GM12878 (cell line): Measurements from ENCODE around the gene VEPH1. TPM values are rescaled to one million over a fixed set of nuclear protein-coding genes. Genes with fewer than 3 reads are reported as not detected.

Experiments used
- ATAC-seq: fragments of 200-7000 bp; cut with Tn5 transposase; 3 replicates; pipeline ENCODE4 v1.9.1; 2020; ENCODE audit warnings: mild to moderate bottlenecking, moderate library complexity
- BruUV-seq: library from RNA; stranded (reverse); fragments of 400-500 nt; replicated peaks from 2 replicates; lab custom pipeline; 2021; lab: Mats Ljungman, UMichigan
- CTCF ChIA-PET: fragments of 300-600 bp; sonication (Branson Sonifier 250); formaldehyde crosslinking; extraction: SDS; loops from one replicate; lab custom pipeline; 2021; ENCODE audit warnings: inconsistent platforms; lab: Yijun Ruan, JAX
- POLR2A ChIA-PET: fragments of 350-600 bp; formaldehyde crosslinking; extraction: SDS; loops from one replicate; lab custom pipeline; 2021; ENCODE audit warnings: inconsistent platforms; lab: Charles Lee
- RAD21 ChIA-PET: fragments of 300-600 bp; sonication (Branson Sonifier 250); formaldehyde crosslinking; loops from one replicate; lab custom pipeline; 2023; ENCODE audit warnings: antibody characterized with exemption; ENCODE audit not compliant: unreplicated experiment; lab: Charles Lee
- SMC1A ChIA-PET: fragments of 300-600 bp; sonication (Branson Sonifier 250); formaldehyde crosslinking; loops from one replicate; lab custom pipeline; 2023; ENCODE audit not compliant: unreplicated experiment, uncharacterized antibody; lab: Charles Lee
- DNase-seq: peaks from one replicate; pipeline ENCODE4 v3.0.0-alpha.2; 2011; ENCODE audit warnings: low read depth, low spot score
- FAIRE-seq: peaks from 3 replicates; lab custom pipeline; 2011; peaks lifted over from hg19 to GRCh38; lab: Jason Lieb, UNC
- H2AFZ ChIP-seq: 2 replicates; pipeline ENCODE4 v1.6.0; 2011; ENCODE audit warnings: low read depth, low read length, control low read depth; ENCODE audit not compliant: control insufficient read depth
- H3K27ac ChIP-seq: 2 replicates; pipeline ENCODE4 v1.5.1; 2011; ENCODE audit warnings: control low read depth; ENCODE audit not compliant: control insufficient read depth, insufficient read depth
- H3K27me3 ChIP-seq, 2 experiments: replicated peaks in 1 of 2; 2 replicates each; pipeline versions ENCODE4 v1.6.0 to v1.6.1; 2011; ENCODE audit warnings: low read length in 1 of 2; ENCODE audit not compliant: control insufficient read depth in 2 of 2, insufficient read depth in 2 of 2
- H3K36me3 ChIP-seq, 2 experiments: 2 replicates each; pipeline ENCODE4 v1.5.1; 2011; ENCODE audit warnings: low read length in 1 of 2; ENCODE audit not compliant: control insufficient read depth in 2 of 2, insufficient read depth in 2 of 2
- H3K4me1 ChIP-seq: 2 replicates; pipeline ENCODE4 v1.6.1; 2011; ENCODE audit warnings: mild to moderate bottlenecking, low read length, moderate library complexity, mixed read lengths; ENCODE audit not compliant: control insufficient read depth, insufficient read depth
- H3K4me2 ChIP-seq: 2 replicates; pipeline ENCODE4 v1.6.0; 2011; ENCODE audit warnings: control low read depth; ENCODE audit not compliant: control insufficient read depth, insufficient read depth
- H3K4me3 ChIP-seq: fragments of 200-600 bp; sonication (generic); 2 replicates; pipeline ENCODE4 v1.5.1; 2016
- H3K79me2 ChIP-seq: 2 replicates; pipeline ENCODE4 v1.6.0; 2011; ENCODE audit warnings: low read length; ENCODE audit not compliant: control insufficient read depth, insufficient read depth
- H3K9ac ChIP-seq: 2 replicates; pipeline ENCODE4 v1.8.0; 2011; ENCODE audit warnings: low read length, control low read depth, mixed read lengths; ENCODE audit not compliant: control insufficient read depth, insufficient read depth
- H3K9me3 ChIP-seq: replicated peaks from 3 replicates; pipeline ENCODE4 v1.5.1; 2011; ENCODE audit warnings: mild to moderate bottlenecking, low read length; ENCODE audit not compliant: control insufficient read depth, insufficient read depth
- H4K20me1 ChIP-seq: 2 replicates; pipeline ENCODE4 v1.6.0; 2011; ENCODE audit not compliant: control insufficient read depth, insufficient read depth
- ASH2L ChIP-seq: fragments of 300-600, 200-600 bp; sonication (generic); IDR thresholded peaks from 2 replicates; pipeline ENCODE4 v1.6.1; 2017; ENCODE audit warnings: low read depth, mild to moderate bottlenecking, borderline replicate concordance
- BHLHE40 ChIP-seq, 2 experiments: fragments of 450-650 bp in 1 of 2; IDR thresholded peaks; 2 replicates each; pipeline ENCODE4 v1.6.1; 2011 to 2017; ENCODE audit warnings: low read depth in 2 of 2, borderline replicate concordance in 1 of 2, improper control_type of control experiment in 1 of 2, low read length in 1 of 2, mild to moderate bottlenecking in 1 of 2
- BMI1 ChIP-seq: fragments of 450-650 bp; IDR thresholded peaks from 2 replicates; pipeline ENCODE4 v1.6.1; 2016; ENCODE audit warnings: mild to moderate bottlenecking, moderate library complexity, borderline replicate concordance
- CBX5 ChIP-seq: sonication (generic); IDR thresholded peaks from 2 replicates; pipeline ENCODE4 v1.6.1; 2016; ENCODE audit warnings: low read depth, moderate library complexity, mild to moderate bottlenecking, inconsistent platforms
- EP300 ChIP-seq, 2 experiments: fragments of 150-350 bp in 1 of 2; IDR thresholded peaks; 2 replicates each; pipeline ENCODE4 v1.6.1; 2011 to 2012; ENCODE audit warnings: low read depth in 2 of 2, low read length in 2 of 2, borderline replicate concordance in 1 of 2, improper control_type of control experiment in 1 of 2, inconsistent platforms in 1 of 2; ENCODE audit not compliant: control insufficient read depth in 1 of 2
- GABPA ChIP-seq: IDR thresholded peaks from 2 replicates; pipeline ENCODE4 v1.6.1; 2014; ENCODE audit warnings: antibody characterized with exemption, low read depth, mild to moderate bottlenecking, inconsistent platforms
- SMARCA5 ChIP-seq: fragments of 450-650 bp; IDR thresholded peaks from 2 replicates; pipeline ENCODE4 v1.6.1; 2017; ENCODE audit warnings: mild to moderate bottlenecking
- SREBF2 ChIP-seq: IDR thresholded peaks from 2 replicates; pipeline ENCODE4 v1.6.1; 2012; ENCODE audit warnings: mild to moderate bottlenecking, low read length
- SUPT20H ChIP-seq: IDR thresholded peaks from 2 replicates; pipeline ENCODE4 v1.6.1; 2011; ENCODE audit warnings: low read depth, mild to moderate bottlenecking, low read length, moderate library complexity, borderline replicate concordance; ENCODE audit not compliant: control insufficient read depth
- YY1 ChIP-seq: IDR thresholded peaks from 2 replicates; pipeline ENCODE4 v1.6.1; 2011; ENCODE audit warnings: low read depth, mild to moderate bottlenecking, low read length
- ZBTB11 ChIP-seq: fragments of 450-650 bp; formaldehyde crosslinking; IDR thresholded peaks from 2 replicates; pipeline ENCODE4 v1.5.0; 2022; ENCODE audit warnings: mild to moderate bottlenecking, missing genetic modification characterization
- WGBS: methylation state at CpG from one replicate; pipeline ENCODE4 v1.1.6; 2016; ENCODE audit warnings: low lambda C conversion rate; ENCODE audit not compliant: insufficient replicate concordance, insufficient coverage; ENCODE audit errors: missing lambda C conversion rate; 5-methylcytosine and 5-hydroxymethylcytosine counted together
- in situ Hi-C: fragments of 300-500 bp; cut with MboI; formaldehyde crosslinking; loops from 9 replicates; pipeline ENCODE4 v1.14.3; 2018; ENCODE audit warnings: mixed read lengths
- intact Hi-C: fragments of 100-400 bp; cut with micrococcal nuclease; formaldehyde crosslinking; loops from one replicate; pipeline ENCODE4 v1.14.2; 2022; ENCODE audit not compliant: unreplicated experiment
- polyA plus RNA-seq, 11 experiments: library from polyadenylated mRNA; depleted of rRNA in 4 of 11; unstranded in 6 of 11; stranded (reverse) in 5 of 11; fragments of >200 nt; fragmentation: Nextera tagmentation in 4 of 11; fragmentation: Illumina TruSeq in 1 of 11; extraction: Ambion mirVana in 4 of 11; extraction: Trizol in 1 of 11; gene quantifications; 1 replicate in 1 of 11; 2 replicates in 10 of 11; pipeline versions ENCODE4 v1.2.1 to v1.2.3, GENCODE V29; 2011 to 2016; ENCODE audit warnings: inconsistent platforms in 2 of 11, missing spikeins in 2 of 11, low read depth in 1 of 11
- total RNA-seq, 4 experiments: library from RNA; depleted of rRNA in 3 of 4; stranded (reverse); fragments of >200 nt in 3 of 4; fragmentation: Illumina TruSeq in 1 of 4; extraction: Trizol in 1 of 4; gene quantifications; 2 replicates each; pipeline versions ENCODE4 v1.2.1 to v1.2.3, GENCODE V29; 2013 to 2021

The VEPH1 gene
- total and polyA plus RNA-seq, 10 of the 15 experiments (the other 5 are each of a cell fraction or from before 2014, with no cell fraction given): 0.04 to 0.26 (median 0.17) TPM; not detected in 7

GRCh38 chr3:157527131-157527881, 24.1 kb upstream of the VEPH1 start (continued):
- no peak for TF ChIP-seq CBX5
- TF ChIP-seq SUPT20H: no peak
- TF ChIP-seq ZBTB11 (CRISPR knock-in tag): no peak
- no peak for TF ChIP-seq BMI1
- TF ChIP-seq GABPA: no peak
- TF ChIP-seq, all 136 proteins: peak for 0

- no peaks in the 10 kb centered on the region for H3K27me3 ChIP-seq
- TF ChIP-seq SREBF2 (no peak), ASH2L (no peak), YY1 (no peak), SMARCA5 (no peak), EP300 (IDR thresholded peaks at IDR 0.05; ENCODE audit: borderline replicate concordance in 1 of 2, control insufficient read depth in 1 of 2, low read depth in 2 of 2, low read length in 2 of 2) (no peak), BHLHE40 (IDR thresholded peaks at IDR 0.05; ENCODE audit: borderline replicate concordance in 1 of 2, low read depth in 2 of 2, low read length in 1 of 2) (no peak)
- TF ChIP-seq, all 136 proteins: peak for 0
- ChIA-PET POLR2A (no interaction called here), RAD21 (no interaction called here), CTCF (interaction anchor here (1.0 kb wide), 1 partner anchor 47 kb away, joined by 5 read pairs; no protein-coding TSS in a partner anchor), SMC1A (no interaction called here)
- Histone ChIP-seq H3K27ac (no peak overlapping the region), H2AFZ (no peak overlapping the region), H3K9ac (no peak overlapping the region), H4K20me1 (no peaks in the 10 kb centered on the region), H3K4me1 (no peaks in the 10 kb centered on the region), H3K9me3 (no peaks in the 10 kb centered on the region), H3K4me2 (no peak overlapping the region), H3K4me3 (no peak overlapping the region), H3K79me2 (no peaks in the 10 kb centered on the region), H3K36me3 (no peaks in the 10 kb centered on the region)
- no peak for FAIRE-seq
- no peak for DNase-seq
- BruUV-seq: no TSS peak
- 3% methylated on average over 2 of the region's 2 CpGs for WGBS
- no peak for ATAC-seq
- in situ Hi-C loops (no loop called here), intact Hi-C loops (no loop called here)
These were observed 22.8 kb upstream of the VEPH1 start for GRCh38 chr3:157526036-157526435.
